ENCODE measurements around the gene MTREX. TPM values are rescaled to one million over a fixed set of nuclear protein-coding genes. Genes with fewer than 3 reads are reported as not detected.

The MTREX gene
- total and polyA plus RNA-seq, 10 donors: 13.8 to 73.6 (median 58.3) TPM

DNA sequence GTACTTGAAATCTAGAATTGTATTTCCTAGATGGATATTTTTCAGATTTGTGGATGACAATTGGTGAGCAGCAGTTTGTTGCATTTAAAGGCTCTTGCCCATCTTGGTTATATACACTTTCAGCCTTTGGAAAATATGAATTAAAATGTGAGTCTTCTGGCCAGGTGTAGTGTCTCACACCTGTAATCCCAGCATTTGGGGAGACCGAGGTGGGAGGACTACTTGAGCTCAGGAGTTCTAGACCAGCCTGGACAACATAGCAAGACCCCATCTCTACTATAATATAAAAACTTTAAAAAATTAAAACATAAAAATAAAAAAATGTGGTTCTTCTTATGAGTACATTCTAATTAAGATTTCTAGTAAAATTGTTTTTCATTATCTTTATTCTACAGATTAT, 102.0 kb downstream of the MTREX start:
- TF ChIP-seq POLR2A (IDR thresholded peaks at IDR 0.05): no peak
- TF ChIP-seq, protein P1, sequence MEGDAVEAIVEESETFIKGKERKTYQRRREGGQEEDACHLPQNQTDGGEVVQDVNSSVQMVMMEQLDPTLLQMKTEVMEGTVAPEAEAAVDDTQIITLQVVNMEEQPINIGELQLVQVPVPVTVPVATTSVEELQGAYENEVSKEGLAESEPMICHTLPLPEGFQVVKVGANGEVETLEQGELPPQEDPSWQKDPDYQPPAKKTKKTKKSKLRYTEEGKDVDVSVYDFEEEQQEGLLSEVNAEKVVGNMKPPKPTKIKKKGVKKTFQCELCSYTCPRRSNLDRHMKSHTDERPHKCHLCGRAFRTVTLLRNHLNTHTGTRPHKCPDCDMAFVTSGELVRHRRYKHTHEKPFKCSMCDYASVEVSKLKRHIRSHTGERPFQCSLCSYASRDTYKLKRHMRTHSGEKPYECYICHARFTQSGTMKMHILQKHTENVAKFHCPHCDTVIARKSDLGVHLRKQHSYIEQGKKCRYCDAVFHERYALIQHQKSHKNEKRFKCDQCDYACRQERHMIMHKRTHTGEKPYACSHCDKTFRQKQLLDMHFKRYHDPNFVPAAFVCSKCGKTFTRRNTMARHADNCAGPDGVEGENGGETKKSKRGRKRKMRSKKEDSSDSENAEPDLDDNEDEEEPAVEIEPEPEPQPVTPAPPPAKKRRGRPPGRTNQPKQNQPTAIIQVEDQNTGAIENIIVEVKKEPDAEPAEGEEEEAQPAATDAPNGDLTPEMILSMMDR (IDR thresholded peaks at IDR 0.05 in 8 of 11, conservative IDR thresholded peaks at IDR 0.05 in 3 of 11): no peak
- TF ChIP-seq POLR2AphosphoS5 (IDR thresholded peaks at IDR 0.05): no peak
- 94 to 100% (median 96%) methylated on average over 1 of the region's 1 CpG for WGBS, 5 donors
- H3K36me3 ChIP-seq: peaks cover 0 to 95% (median 41%) of the 10 kb centered on the region in 6 donors

DNA sequence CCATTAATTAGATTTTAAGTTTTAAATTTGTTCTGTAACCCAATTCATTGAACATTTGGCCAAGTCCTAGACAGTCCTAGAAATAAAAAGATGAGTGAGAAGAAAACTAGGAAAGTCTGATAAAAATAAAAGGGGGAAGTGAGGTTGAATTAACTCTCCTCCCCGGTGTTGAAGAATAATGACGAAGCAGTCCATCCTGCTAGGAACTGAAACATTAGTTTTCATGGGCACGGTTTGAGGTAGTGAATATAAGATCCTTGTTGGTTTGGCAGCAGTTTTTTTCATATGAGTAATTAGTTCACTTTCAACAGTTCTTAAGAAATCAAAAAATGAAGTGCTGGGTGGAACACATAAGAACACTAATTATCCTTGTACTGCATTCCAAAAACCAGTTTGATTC, 103.1 kb downstream of the MTREX start:
- 34 to 55% (median 40%) methylated on average over 3 of the region's 3 CpGs for WGBS, 5 donors
- TF ChIP-seq POLR2AphosphoS5 (IDR thresholded peaks at IDR 0.05) (no peak), POLR2A (IDR thresholded peaks at IDR 0.05) (no peak)
- TF ChIP-seq, protein P1 (IDR thresholded peaks at IDR 0.05 in 8 of 11, conservative IDR thresholded peaks at IDR 0.05 in 3 of 11): no peak
- intact Hi-C loops (cut with DNase I; ENCODE audit: low total_unique reads): no loop called here
- peaks cover 0 to 7% (median 0%) of the 10 kb centered on the region in 6 donors for H3K4me1 ChIP-seq
- no peaks in the 10 kb centered on the region for H3K27me3 ChIP-seq (replicated peaks in 1 of 7)
- peaks cover 0 to 95% (median 36%) of the 10 kb centered on the region in 6 donors for H3K36me3 ChIP-seq
- DNase-seq: no peak
- H3K4me3 ChIP-seq: no peak overlapping the region
- H3K9me3 ChIP-seq: no peaks in the 10 kb centered on the region
- H3K27ac ChIP-seq: no peak overlapping the region

More for the DNA sequence above, 102.0 kb downstream of the MTREX start:
- no peaks in the 10 kb centered on the region for H3K9me3 ChIP-seq
- H3K27me3 ChIP-seq (replicated peaks in 1 of 7): no peaks in the 10 kb centered on the region
- peaks cover 0 to 7% (median 0%) of the 10 kb centered on the region in 6 donors for H3K4me1 ChIP-seq
- DNase-seq: no peak
- intact Hi-C loops (cut with DNase I; ENCODE audit: low total_unique reads): loop anchor here (10.0 kb wide), 1 partner anchor 275 kb away; no protein-coding TSS in a partner anchor
- H3K4me3 ChIP-seq: no peak overlapping the region
- no peak overlapping the region for H3K27ac ChIP-seq

DNA sequence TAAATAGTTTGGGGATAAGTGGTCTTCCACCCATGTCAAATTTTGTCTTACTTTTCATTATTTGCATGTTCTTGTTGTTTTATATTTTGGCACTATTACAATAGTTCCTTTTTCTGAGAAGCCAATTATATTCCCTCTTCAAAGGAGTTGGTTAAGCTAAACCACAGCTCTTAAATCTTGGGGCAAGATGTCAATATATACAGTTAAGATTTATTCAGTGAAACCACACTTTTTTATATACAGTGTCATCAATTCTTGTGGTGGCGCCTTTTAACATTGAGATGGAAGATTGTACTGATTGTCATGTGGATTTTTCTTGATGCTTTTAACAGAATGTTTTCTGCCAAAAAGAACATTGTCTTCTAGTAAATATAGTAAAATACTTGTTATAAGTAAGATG, 104.1 kb downstream of the MTREX start:
- Histone ChIP-seq H3K36me3 (peaks cover 0 to 95% (median 34%) of the 10 kb centered on the region in 6 donors), H3K27ac (no peak overlapping the region), H3K4me3 (no peak overlapping the region), H3K27me3 (replicated peaks in 1 of 7) (no peaks in the 10 kb centered on the region), H3K4me1 (peaks cover 0 to 7% (median 0%) of the 10 kb centered on the region in 6 donors), H3K9me3 (no peaks in the 10 kb centered on the region)
- no peak for DNase-seq
- TF ChIP-seq, protein P1 (IDR thresholded peaks at IDR 0.05 in 8 of 11, conservative IDR thresholded peaks at IDR 0.05 in 3 of 11): no peak
- no peak for TF ChIP-seq POLR2AphosphoS5 (IDR thresholded peaks at IDR 0.05)
- no peak for TF ChIP-seq POLR2A (IDR thresholded peaks at IDR 0.05)
- intact Hi-C loops (cut with DNase I; ENCODE audit: low total_unique reads): no loop called here
- 85 to 94% (median 91%) methylated on average over 1 of the region's 1 CpG for WGBS, 5 donors

DNA sequence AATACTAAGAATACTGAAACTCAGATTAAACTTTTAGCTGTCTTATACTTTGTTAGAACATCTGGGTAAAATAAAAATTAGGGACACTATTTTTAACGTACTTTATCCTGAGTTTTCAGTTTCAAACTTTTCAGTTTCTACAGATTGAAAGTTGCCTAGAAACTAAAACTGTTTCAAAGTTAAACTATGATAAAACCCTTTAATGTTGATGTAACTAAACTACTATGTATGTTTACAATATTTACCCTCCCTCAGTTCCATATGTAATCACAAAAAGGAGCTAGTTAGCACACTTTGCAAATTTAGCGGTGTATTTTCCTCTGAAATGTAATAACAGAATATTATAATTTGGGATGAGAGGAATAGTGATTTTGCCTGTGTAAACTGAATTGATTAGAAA, 105.9 kb downstream of the MTREX start:
- Histone ChIP-seq H3K9me3 (no peaks in the 10 kb centered on the region), H3K27ac (no peak overlapping the region), H3K4me1 (no peaks in the 10 kb centered on the region), H3K4me3 (no peak overlapping the region), H3K27me3 (replicated peaks in 1 of 7) (no peaks in the 10 kb centered on the region), H3K36me3 (peaks cover 0 to 99% (median 37%) of the 10 kb centered on the region in 6 donors)
- WGBS, 5 donors: 91 to 98% (median 93%) methylated on average over 2 of the region's 2 CpGs
- no peak for DNase-seq
- intact Hi-C loops (cut with DNase I; ENCODE audit: low total_unique reads): no loop called here
- TF ChIP-seq POLR2A (IDR thresholded peaks at IDR 0.05): no peak
- TF ChIP-seq, protein P1 (IDR thresholded peaks at IDR 0.05 in 8 of 11, conservative IDR thresholded peaks at IDR 0.05 in 3 of 11): no peak
- no peak for TF ChIP-seq POLR2AphosphoS5 (IDR thresholded peaks at IDR 0.05)

Measured in spleen (tissue), 11 donors.